ENCODE measurements around the gene CCDC142.
A peak's percentile ranks its signal among the peaks of the same experiment; 100 is the strongest.

The CCDC142 gene

GRCh38 chr2:74505448-74506246, 22.8 kb upstream of the CCDC142 start:
- no peak overlapping the region for H3K27ac ChIP-seq (ENCODE audit: low read length, poor library complexity, severe bottlenecking)
- peaks cover 44% of the 10 kb centered on the region for H3K4me1 ChIP-seq (ENCODE audit: control insufficient read depth, insufficient read depth, low read depth, low read length)
- DNase-seq: no peak
- H3K4ac ChIP-seq (ENCODE audit: low read depth in 1 of 2, low read length in 2 of 2): no peak overlapping the region
- H4K8ac ChIP-seq (ENCODE audit: low read length): peak overlapping the region; percentile 46
- no peaks in the 10 kb centered on the region for H3K9me3 ChIP-seq (ENCODE audit: control insufficient read depth, low read length)
- H3K9ac ChIP-seq (ENCODE audit: low read length): peak overlapping the region; percentile 96
- H3K4me3 ChIP-seq (ENCODE audit: insufficient read depth in 1 of 2, low read depth in 1 of 2, low read length in 2 of 2): peak overlapping the region in 1 of 2 experiments; percentile 90
- no peak overlapping the region for H3K23ac ChIP-seq (ENCODE audit: low read length in 2 of 2)
- H2AK5ac ChIP-seq (ENCODE audit: low read length, severe bottlenecking): peak overlapping the region; percentile 10
- no peak overlapping the region for H2BK120ac ChIP-seq (ENCODE audit: low read depth, low read length)
- H3K79me1 ChIP-seq (replicated peaks; ENCODE audit: low read length, poor library complexity, severe bottlenecking): peaks cover 16% of the 10 kb centered on the region
- no peak overlapping the region for H2BK5ac ChIP-seq (ENCODE audit: low read depth, low read length, poor library complexity, severe bottlenecking)
- no peak overlapping the region for H2AFZ ChIP-seq (ENCODE audit: low read depth, low read length)
- H3K36me3 ChIP-seq (ENCODE audit: control insufficient read depth in 1 of 2, insufficient read depth in 2 of 2, low read depth in 1 of 2, low read length in 2 of 2): peaks cover 15 to 19% of the 10 kb centered on the region in 2 experiments
- H3K4me2 ChIP-seq (ENCODE audit: low read length, poor library complexity, severe bottlenecking): peak overlapping the region; percentile 30
- no peak overlapping the region for H2BK15ac ChIP-seq (ENCODE audit: low read depth, poor library complexity, severe bottlenecking)
- H3K18ac ChIP-seq (ENCODE audit: low read depth in 1 of 2, low read length in 2 of 2): no peak overlapping the region
- 94% methylated on average over 12 of the region's 14 CpGs for WGBS
- H3K27me3 ChIP-seq (ENCODE audit: control insufficient read depth in 1 of 2, insufficient read depth in 1 of 2, low read length in 2 of 2): peaks cover 5 to 29% of the 10 kb centered on the region in 2 experiments
- H2BK12ac ChIP-seq (ENCODE audit: low read length in 2 of 2): peak overlapping the region; percentile 28 to 60
- no peak overlapping the region for H4K91ac ChIP-seq (ENCODE audit: low read length)
- H3K14ac ChIP-seq (ENCODE audit: low read length in 2 of 2): no peak overlapping the region

- Histone ChIP-seq H3K14ac (ENCODE audit: low read length in 2 of 2) (no peak overlapping the region), H3K9ac (ENCODE audit: low read length) (peak overlapping the region; percentile 96), H3K23ac (ENCODE audit: low read length in 2 of 2) (no peak overlapping the region), H3K27me3 (ENCODE audit: control insufficient read depth in 1 of 2, insufficient read depth in 1 of 2, low read length in 2 of 2) (peaks cover 0 to 29% of the 10 kb centered on the region in 2 experiments), H3K27ac (ENCODE audit: low read length, poor library complexity, severe bottlenecking) (no peak overlapping the region), H2BK15ac (ENCODE audit: low read depth, poor library complexity, severe bottlenecking) (no peak overlapping the region), H3K4me3 (ENCODE audit: insufficient read depth in 1 of 2, low read depth in 1 of 2, low read length in 2 of 2) (peak overlapping the region in 1 of 2 experiments; percentile 90), H2AK5ac (ENCODE audit: low read length, severe bottlenecking) (no peak overlapping the region), H3K9me3 (ENCODE audit: control insufficient read depth, low read length) (no peaks in the 10 kb centered on the region), H2BK120ac (ENCODE audit: low read depth, low read length) (no peak overlapping the region), H4K91ac (ENCODE audit: low read length) (no peak overlapping the region), H3K4me2 (ENCODE audit: low read length, poor library complexity, severe bottlenecking) (no peak overlapping the region), H2BK12ac (ENCODE audit: low read length in 2 of 2) (no peak overlapping the region), H3K18ac (ENCODE audit: low read depth in 1 of 2, low read length in 2 of 2) (no peak overlapping the region), H3K36me3 (ENCODE audit: control insufficient read depth in 1 of 2, insufficient read depth in 2 of 2, low read depth in 1 of 2, low read length in 2 of 2) (peaks cover 15 to 19% of the 10 kb centered on the region in 2 experiments), H3K4me1 (ENCODE audit: control insufficient read depth, insufficient read depth, low read depth, low read length) (peaks cover 50% of the 10 kb centered on the region), H3K4ac (ENCODE audit: low read depth in 1 of 2, low read length in 2 of 2) (peak overlapping the region in 1 of 2 experiments; percentile 17), H2BK5ac (ENCODE audit: low read depth, low read length, poor library complexity, severe bottlenecking) (no peak overlapping the region), H3K79me1 (replicated peaks; ENCODE audit: low read length, poor library complexity, severe bottlenecking) (peaks cover 16% of the 10 kb centered on the region), H2AFZ (ENCODE audit: low read depth, low read length) (no peak overlapping the region), H4K8ac (ENCODE audit: low read length) (no peak overlapping the region)
- DNase-seq: no peak
- WGBS: 96% methylated on average over 3 of the region's 3 CpGs
Observed at GRCh38 chr2:74504591-74504990, 21.8 kb upstream of the CCDC142 start.

- no peak overlapping the region for H3K27ac ChIP-seq (ENCODE audit: low read length, poor library complexity, severe bottlenecking)
- H3K18ac ChIP-seq (ENCODE audit: low read depth in 1 of 2, low read length in 2 of 2): peak overlapping the region; percentile 89 to 96
- peaks cover 58% of the 10 kb centered on the region for H3K4me1 ChIP-seq (ENCODE audit: control insufficient read depth, insufficient read depth, low read depth, low read length)
- 42% methylated on average over 45 of the region's 45 CpGs for WGBS
- peak overlapping the region; percentile 99 for H2BK120ac ChIP-seq (ENCODE audit: low read depth, low read length)
- H3K27me3 ChIP-seq (ENCODE audit: control insufficient read depth in 1 of 2, insufficient read depth in 1 of 2, low read length in 2 of 2): peaks cover 0 to 33% of the 10 kb centered on the region in 2 experiments
- H3K79me1 ChIP-seq (replicated peaks; ENCODE audit: low read length, poor library complexity, severe bottlenecking): peaks cover 16% of the 10 kb centered on the region
- H2BK5ac ChIP-seq (ENCODE audit: low read depth, low read length, poor library complexity, severe bottlenecking): no peak overlapping the region
- H2BK12ac ChIP-seq (ENCODE audit: low read length in 2 of 2): peak overlapping the region; percentile 87 to 91
- H3K14ac ChIP-seq (ENCODE audit: low read length in 2 of 2): peak overlapping the region in 1 of 2 experiments; percentile 84
- peak overlapping the region; percentile 64 to 90 for H3K4me3 ChIP-seq (ENCODE audit: insufficient read depth in 1 of 2, low read depth in 1 of 2, low read length in 2 of 2)
- no peak overlapping the region for H2AK5ac ChIP-seq (ENCODE audit: low read length, severe bottlenecking)
- no peak for DNase-seq
- H4K8ac ChIP-seq (ENCODE audit: low read length): peak overlapping the region; percentile 87
- peak overlapping the region; percentile 98 for H3K4me2 ChIP-seq (ENCODE audit: low read length, poor library complexity, severe bottlenecking)
- H2AFZ ChIP-seq (ENCODE audit: low read depth, low read length): no peak overlapping the region
- peaks cover 15 to 19% of the 10 kb centered on the region in 2 experiments for H3K36me3 ChIP-seq (ENCODE audit: control insufficient read depth in 1 of 2, insufficient read depth in 2 of 2, low read depth in 1 of 2, low read length in 2 of 2)
- peak overlapping the region; percentile 88 for H4K91ac ChIP-seq (ENCODE audit: low read length)
- no peaks in the 10 kb centered on the region for H3K9me3 ChIP-seq (ENCODE audit: control insufficient read depth, low read length)
- H2BK15ac ChIP-seq (ENCODE audit: low read depth, poor library complexity, severe bottlenecking): peak overlapping the region; percentile 97
- H3K23ac ChIP-seq (ENCODE audit: low read length in 2 of 2): peak overlapping the region in 1 of 2 experiments; percentile 41
- H3K4ac ChIP-seq (ENCODE audit: low read depth in 1 of 2, low read length in 2 of 2): peak overlapping the region; percentile 90 to 97
- peak overlapping the region; percentile 96 for H3K9ac ChIP-seq (ENCODE audit: low read length)
Observed at GRCh38 chr2:74503506-74504475, 21.0 kb upstream of the CCDC142 start.
